PFSK-1 (cell line): ENCODE results near the gene MTURN.

ENCODE experiments used
- POLR2AphosphoS5 ChIP-seq: IDR thresholded peaks from 2 replicates; pipeline ENCODE4 v1.6.1; 2012; ENCODE audit warnings: low read depth, mild to moderate bottlenecking, control low read depth, low read length, moderate library complexity
- TAF1 ChIP-seq: IDR thresholded peaks from 2 replicates; pipeline ENCODE4 v1.6.1; 2012; ENCODE audit warnings: low read length, control low read depth, borderline replicate concordance; ENCODE audit not compliant: insufficient read depth

DNA sequence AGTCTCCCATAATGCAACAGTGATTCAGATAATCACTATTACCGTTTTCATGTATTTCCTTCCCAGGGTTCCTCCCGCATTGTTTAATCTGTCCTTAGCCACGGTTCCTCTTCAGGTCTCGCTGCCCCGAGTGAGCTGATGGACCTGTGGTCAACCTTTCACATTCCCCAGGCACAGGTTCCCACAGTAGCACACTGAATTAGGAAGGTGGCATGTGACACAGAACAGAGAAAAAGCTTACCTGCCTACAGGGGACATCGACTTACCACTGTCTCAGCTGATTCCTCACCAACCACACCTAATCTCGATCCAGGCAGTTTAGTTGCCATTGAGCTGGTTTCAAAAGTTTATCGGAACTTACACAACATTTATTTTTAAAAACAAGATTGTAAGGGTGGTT, 72.2 kb downstream of the MTURN start:
- TF ChIP-seq POLR2AphosphoS5 (no peak), TAF1 (no peak)
